ENCODE measurements around the gene SLAMF1.

The SLAMF1 gene

GRCh38 chr1:160622501-160623226 lies 24.2 kb downstream of the SLAMF1 start:
- DNase-seq = no peak

GRCh38 chr1:160621633-160622413 lies 25.0 kb downstream of the SLAMF1 start:
- DNase-seq = no peak

- no peak for DNase-seq
Measured at GRCh38 chr1:160620942-160621632, 25.8 kb downstream of the SLAMF1 start.

- no peak for DNase-seq
Measured at GRCh38 chr1:160619742-160620277, 27.0 kb downstream of the SLAMF1 start.

GRCh38 chr1:160618763-160619274 lies 28.0 kb downstream of the SLAMF1 start:
- DNase-seq = no peak

- no peak for DNase-seq
Measured at GRCh38 chr1:160618327-160618726, 28.5 kb downstream of the SLAMF1 start.

- DNase-seq = no peak
Measured at GRCh38 chr1:160615660-160616059, 31.2 kb downstream of the SLAMF1 start.

- DNase-seq = no peak
Measured at GRCh38 chr1:160614410-160614809, 32.4 kb downstream of the SLAMF1 start.

GRCh38 chr1:160612613-160613218 lies 34.1 kb downstream of the SLAMF1 start:
- no peak for DNase-seq

- DNase-seq = no peak
Measured at GRCh38 chr1:160610569-160611242, 36.1 kb downstream of the SLAMF1 start.

GRCh38 chr1:160608941-160609340 lies 37.9 kb downstream of the SLAMF1 start:
- DNase-seq = no peak

- no peak for DNase-seq
Measured at GRCh38 chr1:160608514-160608913, 38.3 kb downstream of the SLAMF1 start.

GRCh38 chr1:160608057-160608456 lies 38.8 kb downstream of the SLAMF1 start:
- no peak for DNase-seq

- DNase-seq = no peak
Measured at GRCh38 chr1:160607672-160608032, 39.2 kb downstream of the SLAMF1 start.

GRCh38 chr1:160607011-160607671 lies 39.7 kb downstream of the SLAMF1 start:
- DNase-seq = peak; percentile 45 to 51

GRCh38 chr1:160606611-160607010 lies 40.2 kb downstream of the SLAMF1 start:
- no peak for DNase-seq

GRCh38 chr1:160605792-160606479 lies 40.9 kb downstream of the SLAMF1 start:
- no peak for DNase-seq

- DNase-seq = no peak
Measured at GRCh38 chr1:160605205-160605604, 41.6 kb downstream of the SLAMF1 start.

GRCh38 chr1:160597705-160598104 lies 49.1 kb downstream of the SLAMF1 start:
- DNase-seq = no peak

GRCh38 chr1:160597051-160597450 lies 49.8 kb downstream of the SLAMF1 start:
- DNase-seq = no peak

GRCh38 chr1:160590488-160590887 lies 56.4 kb downstream of the SLAMF1 start:
- DNase-seq = no peak
